EH (cell line): ENCODE data around the gene CPNE8.
"Not testable (repeated sequence)": the region's sequence is repeated elsewhere in the genome, so short reads cannot be mapped to it uniquely, and the experiment has no call there.

Source experiments
- DNase-seq: peaks from one replicate; pipeline ENCODE4 v3.0.0-alpha.2; 2015; ENCODE audit warnings: low read depth

CPNE8 gene

DNA sequence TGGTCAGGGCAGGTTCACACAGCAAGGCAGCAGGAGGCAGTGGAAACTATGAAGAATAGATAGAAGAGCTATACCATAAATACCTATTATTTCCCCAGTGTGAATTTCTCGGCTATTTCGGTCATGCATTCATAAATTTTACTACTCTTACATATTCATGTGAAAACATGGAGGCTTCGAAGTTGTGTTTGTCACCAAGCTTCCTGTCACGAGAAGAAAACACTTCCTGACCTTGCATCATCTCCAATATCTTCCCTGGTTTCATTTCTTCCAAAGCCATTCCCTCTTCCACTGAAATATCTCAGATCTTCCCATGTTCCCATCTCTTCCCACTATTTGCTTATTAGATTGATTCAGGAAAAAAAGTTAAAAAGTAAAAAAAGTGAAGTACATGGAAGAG, 80.4 kb downstream of the CPNE8 start:
- DNase-seq: no peak

DNA sequence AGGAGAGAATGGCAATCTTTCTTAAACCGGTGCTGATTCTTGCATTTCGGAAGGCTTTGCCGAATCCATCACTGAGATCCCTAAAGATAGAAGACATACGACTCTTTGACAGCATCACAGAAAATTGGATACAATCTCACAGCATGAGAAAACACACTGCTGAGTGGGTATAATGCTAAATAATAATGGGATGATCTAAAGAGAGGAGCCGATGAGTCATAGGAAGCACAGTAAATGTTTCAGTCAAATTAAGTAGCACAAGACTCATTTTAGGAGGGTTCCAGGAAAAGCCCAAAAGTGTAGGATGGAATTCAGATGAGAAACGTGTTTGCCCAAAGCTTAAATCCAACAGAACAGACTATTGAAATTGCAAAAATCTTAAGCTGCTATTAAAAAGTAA, 81.7 kb downstream of the CPNE8 start:
- peak; percentile 2 for DNase-seq

GRCh38 chr12:38823314-38823713, 82.1 kb downstream of the CPNE8 start:
- DNase-seq: no peak

- no peak for DNase-seq
Measured at GRCh38 chr12:38817942-38818341, 87.4 kb downstream of the CPNE8 start.

DNA sequence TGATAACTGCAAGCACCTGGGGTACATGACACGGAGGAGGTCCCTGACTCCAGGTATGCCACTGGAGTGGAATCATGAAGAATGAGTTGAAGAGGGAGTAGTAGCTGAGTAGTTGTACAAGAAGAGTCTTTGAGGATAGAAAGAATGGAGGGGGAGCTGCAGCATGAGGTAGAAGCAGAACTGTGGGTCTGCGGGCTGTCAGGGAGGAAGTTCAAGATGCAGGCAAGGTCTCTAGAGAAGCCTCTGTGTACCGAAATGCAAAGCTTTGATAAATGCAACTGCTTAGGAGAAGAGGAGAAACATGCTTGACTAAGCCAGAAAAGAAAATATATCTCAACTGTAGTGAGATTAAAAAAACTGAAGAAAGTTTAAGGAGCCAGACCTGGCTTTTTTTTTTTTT, 91.5 kb downstream of the CPNE8 start:
- DNase-seq: no peak

DNA sequence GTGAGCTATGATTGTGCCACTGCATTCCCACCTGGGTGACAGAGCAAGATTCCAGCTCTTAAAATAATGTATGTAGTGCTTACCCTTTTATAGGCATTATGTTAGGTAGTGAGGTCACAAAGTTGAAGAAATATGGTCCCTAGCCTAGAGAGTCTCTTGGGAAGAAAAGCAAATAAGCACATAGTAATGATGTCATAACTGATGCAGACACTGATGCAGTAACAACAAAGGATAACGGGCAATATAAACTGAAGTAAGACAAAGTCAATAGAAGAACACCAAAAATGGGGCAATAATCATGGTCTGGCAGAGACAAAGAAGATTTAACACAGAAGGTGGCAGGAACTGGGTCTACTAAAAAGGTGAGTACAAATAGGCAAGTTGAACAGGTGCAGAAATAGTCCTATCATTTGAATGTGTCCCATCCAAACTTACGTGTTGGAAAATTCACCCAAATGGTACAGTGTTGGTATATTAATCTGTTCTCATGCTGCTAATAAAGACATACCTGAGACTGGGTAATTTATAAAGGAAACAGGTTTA, 93.5 kb downstream of the CPNE8 start:
- DNase-seq: no peak

DNA sequence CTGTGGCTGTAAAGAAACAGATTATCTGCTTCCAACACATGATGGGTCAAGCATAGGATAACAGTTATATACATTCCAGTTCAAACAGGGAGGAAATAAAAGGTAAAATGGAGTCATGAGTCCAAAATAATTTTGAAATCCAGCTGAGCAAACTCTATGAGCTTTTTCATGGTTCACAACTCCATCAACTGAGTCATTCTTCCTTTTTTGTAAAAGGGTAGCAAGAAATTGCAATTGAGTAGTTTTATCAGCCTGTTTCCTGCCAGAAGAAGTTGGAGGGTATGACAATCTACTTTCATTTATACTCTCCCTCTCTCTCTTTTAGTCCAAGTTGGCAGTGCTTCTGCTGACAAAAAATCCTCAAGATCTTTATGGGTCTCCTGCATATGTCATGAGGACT, 95.6 kb downstream of the CPNE8 start:
- DNase-seq: no peak

- DNase-seq: no peak
Measured at GRCh38 chr12:38788106-38788505, 117.3 kb downstream of the CPNE8 start.

DNA sequence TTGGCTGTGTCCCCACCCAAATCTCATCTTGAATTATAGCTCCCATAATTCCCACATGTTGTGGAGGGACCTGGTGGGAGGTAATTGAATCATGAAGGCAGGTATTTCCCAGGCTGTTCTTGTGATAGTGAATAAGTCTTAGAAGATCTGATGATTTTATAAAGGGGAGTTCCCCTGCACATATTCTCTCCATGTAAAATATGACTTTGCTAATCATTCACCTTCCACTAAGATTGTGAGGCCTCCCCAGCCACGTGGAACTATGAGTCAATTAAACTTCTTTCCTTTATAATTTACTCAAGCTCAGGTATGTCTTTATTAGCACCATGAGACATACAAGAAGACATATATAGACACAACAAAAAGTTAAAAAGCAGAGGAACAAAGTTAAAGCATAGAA, 120.0 kb downstream of the CPNE8 start:
- no peak for DNase-seq

DNA sequence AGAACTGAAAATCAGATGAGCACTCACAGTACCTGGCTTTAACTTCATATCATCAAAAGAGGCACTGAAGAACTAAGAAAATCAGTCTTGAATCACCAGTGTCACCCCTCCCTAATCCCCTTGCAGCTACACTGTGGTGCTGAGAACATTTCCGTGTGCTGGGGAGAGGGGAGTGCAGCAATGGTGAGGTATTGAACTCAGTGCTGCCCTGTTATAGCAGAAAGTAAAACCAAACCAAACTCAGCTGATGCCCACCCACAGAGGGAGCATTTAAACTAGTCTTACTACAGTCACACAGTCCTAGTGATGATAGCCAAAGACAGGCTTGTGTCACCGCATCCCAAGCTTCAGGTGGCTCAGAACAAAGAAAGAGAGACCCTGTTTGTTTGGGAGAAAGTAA, 122.1 kb downstream of the CPNE8 start:
- no peak for DNase-seq

- DNase-seq: no peak
Measured at GRCh38 chr12:38782359-38782758, 123.0 kb downstream of the CPNE8 start.

DNA sequence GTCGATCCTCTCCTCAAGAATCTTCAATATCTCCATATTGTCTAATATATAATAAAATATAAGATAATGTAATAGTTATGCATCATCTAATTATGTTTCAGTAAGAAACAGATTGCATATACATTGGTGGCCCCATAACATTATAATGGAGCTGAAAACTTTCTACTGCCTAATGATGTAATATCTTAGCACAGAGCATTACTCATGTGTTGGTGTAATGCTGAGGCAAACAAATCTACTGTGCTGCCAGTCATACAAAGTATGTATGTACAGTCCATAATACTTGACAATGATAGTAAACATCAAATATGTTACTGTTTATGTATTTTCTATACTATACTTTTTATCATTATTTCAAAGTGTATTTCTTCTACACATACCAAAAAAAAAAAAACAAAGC, 128.7 kb downstream of the CPNE8 start:
- no peak for DNase-seq

- no peak for DNase-seq
Measured at GRCh38 chr12:38775457-38775856, 129.9 kb downstream of the CPNE8 start.

- no peak for DNase-seq
Measured at GRCh38 chr12:38772437-38772836, 133.0 kb downstream of the CPNE8 start.

GRCh38 chr12:38771871-38772270, 133.5 kb downstream of the CPNE8 start:
- DNase-seq: no peak

GRCh38 chr12:38761636-38762342, 143.6 kb downstream of the CPNE8 start:
- no peak for DNase-seq

- DNase-seq: no peak
Measured at GRCh38 chr12:38761111-38761510, 144.3 kb downstream of the CPNE8 start.

GRCh38 chr12:38759621-38760020, 145.8 kb downstream of the CPNE8 start:
- no peak for DNase-seq

DNA sequence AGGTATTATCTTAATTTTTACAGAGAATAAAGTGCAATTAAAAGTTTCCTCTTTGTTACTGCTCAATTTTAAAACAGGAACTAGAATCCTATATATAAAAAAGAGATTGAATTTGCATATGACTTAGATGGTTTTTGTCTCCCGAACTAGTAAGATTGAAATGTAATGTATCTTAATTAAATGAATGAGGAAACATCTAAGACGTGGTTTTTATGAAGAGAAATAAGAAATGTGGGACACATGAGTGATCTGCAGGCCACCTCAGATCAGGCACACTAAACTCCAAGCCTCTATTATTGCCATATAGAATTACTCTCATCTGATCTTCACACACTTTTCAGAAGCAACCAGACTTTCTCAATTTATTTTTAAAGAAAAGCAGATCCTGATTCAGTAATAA, 158.6 kb downstream of the CPNE8 start:
- DNase-seq: no peak

- no peak for DNase-seq
Measured at GRCh38 chr12:38745601-38746000, 159.8 kb downstream of the CPNE8 start.

DNA sequence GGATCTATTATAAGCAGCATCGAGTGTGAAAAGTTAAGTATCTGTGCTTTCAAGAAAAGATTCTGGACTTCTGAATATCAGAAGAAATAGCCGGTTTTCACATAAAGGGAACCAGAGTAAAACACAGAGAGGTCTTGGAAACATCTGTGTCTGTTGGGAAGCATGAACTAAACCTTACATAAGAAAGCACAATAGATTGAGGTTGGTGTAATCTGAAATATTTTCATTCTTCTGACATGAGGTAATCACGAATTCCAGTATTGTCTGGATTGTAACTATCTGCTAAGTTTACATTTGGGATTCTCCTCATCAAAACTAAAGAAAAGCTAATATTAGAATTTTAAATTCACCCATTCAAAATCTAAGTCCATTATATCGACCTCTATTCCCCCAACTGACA, 161.3 kb downstream of the CPNE8 start:
- DNase-seq: peak; percentile 1

DNA sequence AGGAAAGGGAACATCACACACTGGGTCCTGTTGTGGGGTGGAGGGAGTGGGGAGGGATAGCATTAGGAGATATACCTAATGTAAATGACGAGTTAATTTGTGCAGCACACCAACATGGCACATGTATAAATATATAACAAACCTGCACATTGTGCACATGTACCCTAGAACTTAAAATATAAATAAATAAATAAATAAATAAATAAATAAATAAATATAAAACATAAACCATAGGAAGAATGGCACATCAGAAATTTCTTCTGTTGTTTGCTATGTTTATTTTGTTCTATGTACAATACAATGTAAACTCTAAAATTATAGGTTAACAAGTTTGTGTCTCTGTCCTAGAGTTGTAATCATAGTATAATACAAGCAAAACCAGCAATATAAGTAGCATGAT, 162.9 kb downstream of the CPNE8 start:
- DNase-seq: not testable (repeated sequence)

DNA sequence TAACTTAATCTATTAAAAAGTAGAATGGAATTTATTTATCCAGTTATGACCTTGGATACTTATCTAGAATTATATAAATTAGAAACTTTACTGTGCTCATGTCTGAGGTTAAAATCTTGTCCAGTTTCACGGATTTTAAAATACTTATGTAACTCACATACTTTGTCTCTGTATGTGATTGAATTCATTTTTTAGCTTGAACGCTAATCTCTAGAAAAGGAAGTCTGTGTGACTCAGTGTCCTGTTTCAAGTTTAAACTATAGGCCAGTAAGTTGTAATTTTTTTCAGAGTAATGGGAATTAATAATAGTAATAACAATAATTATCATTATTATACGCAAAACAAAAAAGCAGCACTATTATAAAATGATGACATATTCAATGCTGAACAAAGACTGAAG, 168.6 kb downstream of the CPNE8 start:
- no peak for DNase-seq

GRCh38 chr12:38732761-38733160, 172.6 kb downstream of the CPNE8 start:
- no peak for DNase-seq
